ENCODE measurements around the gene RGP1.

RGP1 gene

DNA sequence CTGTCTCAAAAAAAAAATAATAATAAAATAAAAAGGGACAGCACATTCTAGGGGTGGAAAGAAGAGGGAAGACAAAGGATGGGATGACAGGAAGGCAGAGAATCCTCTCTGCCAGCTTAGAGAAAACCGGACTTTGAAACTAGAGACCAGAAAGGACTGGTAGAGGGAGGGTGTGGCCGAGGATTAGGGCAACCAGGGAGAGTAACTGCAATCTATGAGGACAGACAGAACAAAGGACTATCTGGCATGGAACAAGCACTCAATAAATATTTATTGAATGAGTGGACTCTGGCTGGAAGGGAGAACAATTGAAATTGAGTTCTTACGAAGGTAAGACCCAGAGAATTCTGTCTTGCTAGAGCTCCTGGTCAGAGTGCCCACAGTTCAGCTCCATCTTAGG lies 2.5 kb upstream of the RGP1 start:
- DNase-seq, result no peak

DNA sequence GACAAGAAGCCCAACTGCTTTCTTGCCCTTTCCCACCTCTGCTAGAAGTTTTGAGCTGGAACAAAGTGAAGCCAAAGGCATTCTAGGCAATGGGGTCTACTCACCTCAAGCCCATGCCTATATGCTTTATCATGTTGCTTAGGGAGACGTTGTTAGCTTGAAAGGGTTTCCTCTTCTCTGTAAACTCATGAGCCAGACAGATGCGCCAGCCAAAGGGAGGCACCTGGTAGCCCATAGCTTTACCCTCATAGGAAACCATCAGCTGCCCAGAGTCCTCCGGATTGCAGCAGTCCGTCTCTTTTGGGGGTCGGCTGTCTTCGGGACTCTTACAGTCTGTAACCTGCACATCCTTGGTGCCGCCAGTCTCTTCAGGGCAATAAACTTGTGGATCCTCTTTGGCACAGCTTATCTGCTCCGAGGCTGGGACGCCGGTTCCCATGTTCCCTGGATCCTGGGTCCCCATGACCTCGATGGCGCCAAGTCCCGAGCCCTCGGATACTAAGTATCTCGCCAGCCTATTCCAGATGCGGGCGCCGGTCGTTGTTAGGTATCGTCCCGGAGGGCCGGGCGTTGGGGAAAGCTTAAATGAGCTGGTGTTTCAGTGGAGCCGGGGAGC lies 737 bp upstream of the RGP1 start:
- DNase-seq, result no peak

DNA sequence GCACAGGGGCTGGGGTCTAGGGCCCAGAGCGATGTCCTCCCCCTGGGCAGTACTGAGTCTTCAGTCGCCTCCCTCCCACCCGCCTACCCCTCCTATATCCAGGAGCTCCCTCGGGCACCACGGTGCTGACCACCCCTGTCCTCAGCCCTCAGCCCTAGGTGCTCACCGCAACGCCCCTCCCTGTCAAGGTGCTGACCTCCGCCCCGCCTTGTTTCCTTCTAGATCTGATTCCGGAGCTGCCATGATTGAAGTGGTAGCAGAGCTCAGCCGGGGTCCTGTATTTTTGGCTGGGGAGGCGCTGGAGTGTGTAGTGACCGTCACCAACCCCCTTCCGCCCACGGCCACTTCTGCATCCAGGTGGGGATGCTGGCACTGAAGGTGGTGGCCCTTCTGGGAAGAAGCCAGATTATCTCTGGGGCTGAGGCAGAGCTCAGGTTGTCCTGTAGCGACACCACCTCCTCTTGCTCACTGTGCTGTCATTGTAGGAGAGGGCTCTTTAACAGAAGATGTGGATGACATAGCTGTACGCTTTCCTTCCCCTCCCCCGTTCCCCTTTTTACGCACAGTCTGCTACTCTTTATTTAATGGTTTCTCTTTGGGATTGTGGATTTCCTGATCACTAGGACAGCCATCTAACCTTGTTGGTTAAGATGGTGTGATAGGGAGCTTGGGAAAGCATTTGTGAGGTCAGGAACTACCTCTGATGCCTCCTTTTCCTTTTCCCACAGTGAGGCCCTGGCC lies 598 bp downstream of the RGP1 start:
- DNase-seq, result no peak

DNA sequence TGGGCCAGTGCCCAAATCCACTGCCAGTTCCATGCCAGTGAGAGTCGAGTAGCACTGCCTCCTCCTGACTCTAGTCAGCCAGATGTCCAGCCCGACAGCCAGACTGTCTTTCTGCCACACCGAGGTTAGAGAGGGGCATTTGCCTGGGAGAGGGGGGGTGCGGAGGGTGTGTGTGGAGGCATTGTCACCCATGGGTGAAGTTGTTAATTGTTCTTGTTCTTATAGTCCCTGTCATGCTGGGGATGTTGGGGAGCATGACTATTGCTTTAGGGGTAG lies 1.1 kb downstream of the RGP1 start:
- DNase-seq, result no peak

DNA sequence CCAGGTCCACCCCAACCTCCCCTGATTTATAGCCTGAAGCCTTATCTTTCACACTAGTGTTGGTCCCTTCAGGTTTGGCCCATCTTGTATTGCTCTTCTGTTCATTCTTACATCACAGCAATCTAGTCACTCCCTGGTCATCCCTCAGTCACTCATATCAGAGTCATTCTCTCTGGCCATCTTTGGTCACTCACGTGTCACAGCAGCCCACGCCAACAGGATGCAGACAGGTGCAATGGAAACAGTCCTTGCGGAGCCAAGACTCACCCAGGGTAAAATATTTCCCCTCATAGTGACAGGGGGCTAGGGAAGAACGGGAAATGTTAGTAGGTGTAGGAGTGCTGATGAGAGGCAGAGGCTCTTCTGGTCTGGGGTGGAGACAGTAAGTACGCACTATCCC lies 4.4 kb downstream of the RGP1 start:
- DNase-seq, result no peak

DNA sequence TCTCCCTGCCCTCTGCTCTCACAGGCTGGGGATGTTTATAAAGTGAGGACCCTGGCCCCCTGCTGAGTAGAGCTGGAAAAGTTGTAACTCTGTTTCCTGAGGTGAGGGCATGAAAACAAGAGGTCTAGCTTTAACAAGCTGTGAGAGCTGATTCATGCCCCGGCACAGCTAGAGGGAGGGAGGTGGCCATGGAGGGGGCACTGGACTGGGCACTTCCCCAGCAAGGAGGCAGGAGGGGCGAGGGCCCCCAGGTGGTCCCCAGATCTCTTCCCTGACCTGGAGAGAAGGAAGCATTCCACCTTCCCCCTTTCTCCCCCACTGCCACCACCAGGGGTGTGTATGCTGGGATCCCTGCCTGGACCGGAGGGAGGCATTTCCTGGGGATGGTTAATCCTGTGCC lies 5.2 kb downstream of the RGP1 start, which contains the start of gene MSMP:
TSS of gene MSMP (minus strand) at position 13 of the 400 bp plus-strand sequence. CDS start 147 bp downstream, outside the sequence.
- no peak for DNase-seq

DNA sequence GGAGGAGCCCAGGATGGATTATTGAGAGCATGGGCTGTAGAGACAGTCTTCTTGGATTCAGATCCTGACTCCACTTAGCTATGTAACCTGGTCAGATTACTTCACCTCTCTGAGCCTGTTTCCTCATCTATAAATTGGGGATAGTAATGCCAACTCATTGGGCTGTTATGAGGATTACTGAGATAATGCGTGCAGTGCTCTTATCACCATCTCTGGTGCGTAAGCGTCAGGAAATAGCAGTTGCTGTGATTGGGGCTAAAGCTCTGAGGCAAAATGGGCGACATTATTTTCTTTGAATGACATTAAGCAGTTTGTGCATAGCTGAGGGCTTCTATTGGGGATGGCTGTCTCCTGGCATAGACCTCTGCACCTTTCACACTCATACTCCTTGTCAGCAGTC lies 6.0 kb downstream of the RGP1 start:
- DNase-seq, result no peak

DNA sequence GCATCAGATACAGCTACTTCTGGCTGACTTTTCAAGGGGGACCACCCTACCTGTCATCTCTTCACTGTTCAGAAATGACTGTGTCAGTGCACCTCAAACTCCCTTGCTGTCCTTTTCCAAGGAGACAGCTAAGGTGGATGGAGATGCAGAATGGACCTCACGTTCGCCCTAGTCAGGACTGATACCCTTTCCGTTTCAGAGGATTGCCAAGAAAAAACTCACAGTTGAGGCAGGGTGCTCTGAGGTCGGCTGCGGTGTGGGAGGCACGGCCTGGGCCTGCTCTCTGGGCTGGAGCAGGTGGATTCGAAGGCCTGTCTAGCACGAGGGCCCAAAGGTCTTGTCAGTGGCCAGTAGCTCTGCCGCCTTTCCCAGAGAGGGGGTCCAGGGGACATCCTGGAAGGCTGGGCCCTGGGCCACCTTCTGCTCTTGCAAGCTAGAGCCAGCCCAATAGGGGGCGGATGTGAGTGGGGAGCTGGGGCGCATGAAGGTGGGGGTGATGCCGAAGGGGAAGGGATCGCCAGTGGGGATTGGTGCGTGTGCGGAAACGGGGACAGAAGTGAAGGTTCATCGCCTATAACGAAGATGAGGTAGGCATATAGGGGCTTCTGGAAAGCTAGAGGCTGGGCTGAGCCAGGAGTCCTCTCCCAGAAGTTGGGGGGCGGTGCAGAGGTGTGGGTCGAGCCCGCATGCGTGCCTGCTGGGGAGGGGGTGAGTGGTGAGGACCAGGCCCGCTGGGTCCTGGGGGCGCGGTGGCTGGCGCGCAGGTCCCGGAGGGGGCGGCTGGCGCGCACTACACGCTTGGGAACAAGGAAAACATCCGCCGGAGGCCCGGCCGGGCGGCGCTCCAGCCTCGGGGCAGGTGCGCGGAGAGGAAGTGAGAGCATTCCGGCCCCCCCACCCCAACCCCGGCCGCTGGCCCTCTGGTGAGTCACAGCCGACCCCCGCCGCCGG lies 7.5 kb downstream of the RGP1 start:
- DNase-seq, result no peak

DNA sequence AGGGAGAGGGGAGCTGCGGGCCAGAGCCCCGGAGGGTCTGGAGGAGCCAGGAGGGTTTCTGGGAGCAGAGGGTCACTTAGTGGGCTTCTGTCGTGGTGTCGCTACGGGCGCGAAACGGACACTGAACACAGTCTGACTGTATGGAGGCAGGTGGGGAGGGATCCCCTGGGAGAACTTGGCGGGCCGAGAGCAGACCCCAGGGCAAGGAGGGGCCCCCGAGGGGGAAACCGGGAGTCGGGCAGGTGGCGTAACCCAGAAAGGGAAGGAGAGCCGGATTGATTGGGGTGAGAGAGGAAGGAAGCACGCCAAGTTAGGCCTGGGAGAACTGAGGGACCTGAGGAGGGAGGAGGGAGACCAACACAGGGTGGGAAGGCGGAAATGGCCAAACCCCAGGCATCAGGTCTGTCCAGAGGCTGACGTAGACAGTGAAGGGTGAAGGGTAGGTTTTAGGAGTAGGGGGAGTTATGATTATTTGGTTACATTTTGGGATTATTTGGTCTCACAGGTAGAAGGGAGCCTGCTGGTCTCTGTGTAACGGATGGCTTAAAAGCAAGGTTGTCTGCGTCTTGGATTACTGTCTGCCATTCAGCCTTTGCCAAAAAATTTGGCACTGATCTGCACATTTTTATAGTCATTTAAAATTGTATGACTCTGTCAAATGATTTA lies 8.3 kb downstream of the RGP1 start:
- DNase-seq, result no peak

DNA sequence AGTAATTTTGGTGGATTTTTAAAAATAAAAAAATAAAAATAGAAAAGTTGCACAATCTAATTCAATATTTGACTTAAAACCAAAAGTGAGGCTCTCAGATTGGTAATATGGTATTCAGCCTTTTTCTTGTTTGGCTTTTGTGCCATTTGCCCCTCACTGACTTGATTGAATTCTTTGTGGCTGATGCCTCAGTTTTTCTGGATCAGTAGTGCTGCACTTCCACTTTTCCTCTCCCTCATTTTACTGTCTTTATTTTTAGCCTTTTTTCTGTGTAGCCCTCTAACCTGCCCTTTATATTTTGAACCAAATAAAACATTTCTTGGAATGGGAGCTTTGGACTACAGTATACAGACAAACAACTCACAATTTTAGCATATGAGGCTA lies 8.8 kb downstream of the RGP1 start:
- no peak for DNase-seq

DNA sequence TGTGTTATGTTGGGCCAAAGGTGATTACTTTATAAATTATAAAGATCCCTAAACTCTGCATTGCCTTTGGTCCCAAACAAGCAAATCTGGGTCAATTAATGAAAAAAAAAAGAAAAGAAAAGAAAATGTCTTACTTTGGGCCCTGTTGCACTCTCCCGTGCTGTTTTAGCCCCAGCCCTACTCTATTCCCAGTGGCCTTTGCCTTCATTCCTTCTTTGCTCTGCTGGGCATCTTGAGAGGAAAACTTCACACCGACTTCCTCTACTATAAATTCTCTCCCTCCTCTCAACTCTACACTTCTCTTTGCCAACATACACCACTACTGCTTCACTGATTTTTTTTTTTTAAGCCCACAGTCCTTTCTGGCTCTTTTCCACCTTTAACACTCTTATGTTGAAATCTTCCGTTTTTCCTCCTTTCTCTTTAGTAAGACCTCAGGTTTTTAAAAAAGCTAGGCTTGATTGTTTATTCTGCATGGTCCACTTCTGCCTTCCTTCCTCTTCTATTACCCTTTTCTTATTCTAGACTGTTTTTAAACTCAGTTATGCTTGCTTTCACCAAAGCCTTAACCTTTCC lies 9.5 kb downstream of the RGP1 start:
- DNase-seq, result no peak

DNA sequence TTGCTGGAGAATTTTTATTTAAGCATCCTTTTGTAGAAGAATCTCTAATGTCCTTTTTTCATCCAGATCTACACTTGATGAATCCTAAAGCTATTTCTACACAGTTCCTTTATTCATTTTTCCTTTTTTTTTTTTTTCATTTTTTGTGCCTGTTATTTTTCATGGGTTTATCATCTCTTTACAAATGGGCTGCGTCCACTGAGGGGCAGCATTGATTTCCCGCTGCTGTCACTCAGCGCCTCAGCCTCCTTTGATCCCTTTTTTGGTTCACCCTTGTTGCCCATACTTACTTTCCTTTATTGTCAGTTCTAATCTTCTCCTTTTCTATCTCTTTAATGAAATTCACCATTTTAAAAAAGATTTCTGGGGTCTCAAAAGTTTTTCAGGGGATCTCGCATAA lies 10.7 kb downstream of the RGP1 start:
- no peak for DNase-seq

DNA sequence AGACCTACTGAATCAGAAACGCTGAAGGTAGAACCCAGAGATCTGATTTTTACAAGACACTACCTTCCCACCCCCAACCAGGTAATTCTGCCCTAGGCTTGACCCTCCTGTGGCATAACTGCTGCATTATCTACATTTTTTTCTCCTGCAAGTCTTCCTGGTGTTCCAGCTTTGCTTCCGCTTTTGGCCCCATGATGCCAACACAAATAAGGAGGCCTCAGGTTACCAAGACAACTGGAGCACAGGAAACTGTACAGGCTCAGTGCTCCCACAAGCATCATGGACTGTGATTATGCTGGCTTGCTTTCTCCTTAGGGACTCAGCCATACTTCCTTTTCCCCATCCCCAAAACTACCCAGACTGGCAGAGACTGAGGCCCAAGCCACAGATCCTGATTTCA lies 11.6 kb downstream of the RGP1 start:
- no peak for DNase-seq

DNA sequence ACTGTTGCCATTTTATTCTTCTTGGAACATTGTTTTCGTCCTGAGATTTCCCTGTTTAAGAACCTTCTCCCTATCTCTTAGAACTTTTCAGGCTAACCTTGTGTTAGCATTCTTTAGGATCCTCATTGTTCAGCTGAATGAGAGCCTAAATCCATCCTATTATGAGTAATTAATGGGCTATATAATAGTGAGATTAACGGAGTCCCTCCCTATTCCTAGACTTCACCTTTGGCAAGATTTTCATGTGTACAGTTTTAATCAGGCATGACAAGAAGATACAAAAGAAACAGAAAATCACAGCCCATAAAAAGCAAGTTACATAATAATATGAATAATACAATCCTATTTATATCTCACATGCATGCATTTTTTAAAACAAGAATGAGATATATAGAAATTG lies 14.1 kb downstream of the RGP1 start:
- DNase-seq, result no peak

DNA sequence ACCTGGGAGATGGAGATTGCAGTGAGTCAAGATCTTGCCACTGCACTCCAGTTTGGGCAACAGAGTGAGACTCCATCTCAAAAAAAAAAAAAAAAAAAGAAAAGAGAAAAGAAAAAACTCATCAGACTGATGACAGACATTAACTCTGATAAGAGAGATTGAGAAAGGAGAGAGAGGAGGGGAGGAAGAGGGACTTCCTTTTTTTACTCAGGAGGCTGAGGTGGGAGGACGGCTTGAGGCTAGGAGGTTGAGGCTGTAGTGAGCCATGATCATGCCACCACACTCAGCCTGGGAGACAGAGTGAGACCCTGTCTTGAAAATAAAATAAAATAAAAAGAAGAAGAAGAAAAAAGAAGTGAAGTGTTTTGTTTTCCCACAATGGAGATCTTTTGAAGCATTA lies 14.7 kb downstream of the RGP1 start:
- DNase-seq, result no peak

DNA sequence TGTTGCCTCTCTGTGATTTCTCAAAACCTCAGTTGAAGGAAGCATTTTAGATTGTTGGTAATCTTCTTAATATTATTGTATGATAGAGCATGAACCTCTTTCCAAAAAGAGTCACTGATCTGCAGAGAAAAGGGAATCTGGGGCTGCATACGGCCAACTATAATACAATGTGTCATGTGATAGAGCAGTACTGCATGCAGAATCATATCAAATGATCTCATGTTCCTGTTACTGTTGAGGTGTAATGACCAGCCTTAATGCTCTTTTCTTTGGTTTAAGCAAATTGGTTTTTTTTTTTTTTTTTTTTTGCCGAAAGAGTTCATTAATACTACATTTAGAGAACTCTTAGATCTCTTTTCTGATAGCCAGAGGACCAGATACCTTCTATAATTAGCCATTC lies 17.9 kb downstream of the RGP1 start:
- no peak for DNase-seq

DNA sequence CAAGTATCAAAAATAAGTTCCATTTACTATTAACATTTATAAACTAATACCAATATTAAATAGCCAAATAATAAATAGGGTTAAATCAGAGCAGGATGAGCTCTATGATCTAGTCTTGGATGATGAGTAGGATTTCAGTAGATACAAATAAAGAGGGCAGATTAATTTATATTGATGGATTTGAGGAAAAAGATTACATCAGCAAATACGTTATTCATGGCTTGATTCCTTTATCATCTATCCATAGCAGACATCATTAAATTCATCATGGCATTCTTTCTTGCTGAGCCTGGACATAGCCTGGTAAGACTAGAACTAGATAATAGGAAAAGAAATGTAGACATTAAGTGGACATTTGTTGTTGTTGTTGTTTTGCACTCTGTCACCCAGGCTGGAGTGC lies 18.4 kb downstream of the RGP1 start:
- DNase-seq, result no peak

DNA sequence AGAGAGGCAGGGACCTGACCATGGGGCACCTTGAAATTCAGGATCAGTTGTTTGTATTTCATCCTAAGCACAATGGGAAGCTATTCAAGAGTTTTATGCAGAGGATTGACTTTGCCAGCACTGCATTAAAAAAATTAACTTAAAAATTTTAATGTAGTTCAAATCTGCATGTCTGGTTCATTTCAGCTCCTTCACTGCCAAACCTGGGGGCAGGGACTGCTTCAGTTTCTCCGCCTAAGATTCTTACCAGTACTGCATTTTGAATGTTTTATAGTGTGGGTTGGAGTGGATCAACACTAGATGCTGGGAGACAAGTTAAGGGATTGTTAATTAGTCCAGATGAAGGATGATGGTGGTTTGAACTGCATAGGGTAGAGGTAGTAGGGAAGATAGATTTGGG lies 20.7 kb downstream of the RGP1 start:
- DNase-seq, result no peak

DNA sequence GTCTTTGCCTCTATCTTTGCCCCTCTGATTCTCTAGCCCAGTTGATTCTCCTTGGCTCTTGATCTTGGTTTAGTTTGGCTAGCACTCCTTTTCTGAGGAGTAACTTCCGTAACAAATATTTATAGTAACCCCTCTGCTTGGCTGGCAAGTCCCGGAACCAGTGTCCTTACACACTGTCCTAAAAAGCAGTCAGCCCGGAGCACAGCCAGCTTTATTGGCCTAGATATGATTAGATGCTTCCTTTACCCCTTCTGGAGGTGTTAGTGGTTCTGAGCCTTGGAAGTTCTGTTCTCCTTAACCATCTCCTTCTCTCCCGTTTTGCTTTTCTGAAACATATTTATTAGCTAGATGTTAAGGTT lies 22.0 kb downstream of the RGP1 start:
- DNase-seq, result no peak

DNA sequence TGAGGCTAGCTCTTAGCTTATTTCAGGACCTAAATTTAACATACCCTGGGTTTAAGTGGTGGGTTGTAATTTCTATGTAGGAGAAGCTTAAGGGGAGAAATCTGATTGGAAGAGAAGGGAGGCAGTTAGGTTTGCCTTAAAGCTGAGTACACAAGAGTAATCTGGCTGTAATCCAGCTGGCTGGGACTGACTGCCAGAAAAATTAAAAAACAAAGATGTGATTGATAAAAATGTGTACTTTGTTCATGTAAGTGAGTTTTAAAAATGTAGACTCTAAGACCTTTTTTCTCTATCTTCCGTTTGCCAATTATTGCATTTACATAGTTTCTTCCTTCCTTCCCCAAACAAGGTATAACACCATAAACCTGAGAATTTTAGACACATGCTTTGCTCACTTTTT lies 22.4 kb downstream of the RGP1 start:
- DNase-seq, result peak; percentile 28

DNA sequence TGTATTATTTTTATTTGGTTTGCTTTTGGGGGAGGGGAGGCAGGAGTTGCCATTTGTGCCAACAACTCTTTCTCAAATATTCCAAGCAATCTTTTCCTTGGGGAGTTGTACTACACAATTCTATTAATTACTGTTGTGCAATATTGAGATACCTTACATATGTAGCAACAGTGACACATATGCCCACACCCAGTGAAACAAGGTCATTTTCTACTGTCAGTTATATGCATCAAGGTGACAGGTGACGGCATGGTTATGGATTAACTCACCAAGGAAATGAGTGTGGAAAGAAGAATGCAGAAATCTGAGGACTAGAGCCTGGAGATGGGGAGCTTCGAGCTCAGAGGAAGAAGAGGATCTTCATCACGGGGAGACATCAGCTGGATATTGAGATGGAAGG lies 22.9 kb downstream of the RGP1 start:
- DNase-seq, result no peak

DNA sequence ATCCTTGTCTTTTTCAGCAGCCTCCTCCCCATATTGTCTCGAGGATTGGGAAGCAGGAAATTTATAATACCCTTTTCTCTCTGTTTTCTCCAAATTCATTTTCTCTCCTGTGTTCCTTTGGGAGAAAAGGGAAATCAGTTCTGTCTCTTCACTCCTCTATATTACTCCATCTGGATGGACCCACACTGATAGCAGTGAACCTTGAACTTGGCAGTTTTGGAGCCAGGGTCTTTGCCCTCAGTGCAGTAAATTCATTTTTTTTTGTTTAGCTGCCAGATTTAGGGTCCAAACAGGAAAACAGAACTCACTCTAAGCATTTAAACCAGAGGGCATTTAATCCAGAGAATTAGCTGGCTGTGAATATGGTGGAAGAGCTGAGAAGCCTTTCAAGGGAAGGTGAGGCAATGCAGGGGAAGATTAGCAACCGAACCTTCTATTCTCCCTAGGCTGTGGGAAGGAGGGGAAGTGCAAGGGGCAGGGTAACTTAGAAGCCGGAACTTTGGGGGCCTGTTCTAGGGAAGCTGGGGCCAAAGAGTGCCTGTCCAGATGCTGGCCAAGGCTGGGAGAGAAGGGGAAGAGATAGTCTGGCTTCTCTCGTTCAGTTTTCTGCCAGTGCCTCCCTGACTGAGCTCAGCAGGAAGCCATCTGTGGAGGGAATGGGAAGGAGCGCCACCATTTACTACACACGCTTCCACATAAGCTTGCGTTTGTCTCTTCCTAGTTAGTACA lies 26.0 kb downstream of the RGP1 start:
- DNase-seq, result no peak

DNA sequence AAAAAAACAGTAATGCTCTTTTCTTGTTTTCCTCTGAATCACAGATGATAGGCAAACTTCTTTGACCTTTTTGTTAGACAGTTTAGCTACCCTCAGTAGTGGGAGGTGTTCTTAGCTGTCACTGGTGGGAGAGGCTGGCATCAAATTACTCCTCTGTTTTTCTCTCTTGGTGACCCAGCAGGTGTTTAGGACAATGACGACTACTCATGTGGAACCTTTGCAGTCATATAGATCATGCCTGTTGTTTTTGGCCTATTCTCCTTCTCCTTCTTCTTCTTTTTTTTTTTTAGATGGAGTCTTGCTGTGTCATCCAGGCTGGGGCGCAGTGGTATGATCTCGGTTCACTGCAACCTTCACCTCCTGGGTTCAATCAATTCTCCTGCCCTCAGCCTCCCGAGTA lies 26.9 kb downstream of the RGP1 start:
- no peak for DNase-seq

All from NCI-H1694 treated with DMSO at 0.1 percent for 48 hours (cell line).